ENCODE results near the gene LGR6. TPM values are rescaled to one million over a fixed set of nuclear protein-coding genes. Genes with fewer than 3 reads are reported as not detected.

LGR6 gene
- total and polyA plus RNA-seq, 4 donors: 11.6 to 67.8 (median 33.6) TPM

DNA sequence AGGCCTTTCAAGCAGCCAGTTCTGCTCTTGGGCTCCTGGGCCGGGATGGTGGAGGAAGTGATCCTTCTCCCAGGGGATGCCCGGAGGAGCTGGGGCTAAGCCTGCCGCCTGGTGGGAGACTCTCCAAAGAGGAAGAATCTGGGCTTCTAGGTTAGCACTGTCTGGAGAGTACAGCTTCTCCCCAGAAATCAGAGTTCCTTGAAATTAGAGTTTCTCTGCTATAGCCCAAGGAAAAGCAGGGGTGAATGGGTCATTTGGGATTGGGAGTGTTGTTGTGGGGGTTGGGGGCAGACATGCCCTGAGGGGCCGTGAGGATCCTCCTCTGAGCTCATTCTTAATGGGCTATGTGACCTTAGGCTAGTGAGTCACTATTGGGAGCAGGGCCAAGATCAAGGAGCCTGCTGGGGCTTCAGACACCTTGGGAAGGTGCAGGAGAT is 6.5 kb downstream of the LGR6 start:
- Histone ChIP-seq H3K4me3 (ENCODE audit: low read length in 2 of 2) (no peak overlapping the region), H3K36me3 (ENCODE audit: control insufficient read depth in 1 of 2, insufficient read depth in 2 of 2, low read length in 1 of 2) (no peaks in the 10 kb centered on the region), H3K9me3 (ENCODE audit: control insufficient read depth, low read length) (no peaks in the 10 kb centered on the region), H3K27me3 (ENCODE audit: control insufficient read depth in 1 of 2, insufficient read depth in 2 of 2, low read length in 1 of 2) (no peaks in the 10 kb centered on the region), H3K4me1 (ENCODE audit: control insufficient read depth in 1 of 2, insufficient read depth in 2 of 2, low read length in 2 of 2) (peaks cover 4% of the 10 kb centered on the region in 2 donors), H3K27ac (ENCODE audit: low read depth in 1 of 2, low read length in 2 of 2) (peak overlapping the region; percentile 92 to 97)
- intact Hi-C loops (cut with DNase I): no loop called here
- 4 to 6% methylated on average over 4 of the region's 4 CpGs for WGBS, 2 donors
- DNase-seq: no peak
- peak; percentile 56 for ATAC-seq (ENCODE audit: low FRiP score)

DNA sequence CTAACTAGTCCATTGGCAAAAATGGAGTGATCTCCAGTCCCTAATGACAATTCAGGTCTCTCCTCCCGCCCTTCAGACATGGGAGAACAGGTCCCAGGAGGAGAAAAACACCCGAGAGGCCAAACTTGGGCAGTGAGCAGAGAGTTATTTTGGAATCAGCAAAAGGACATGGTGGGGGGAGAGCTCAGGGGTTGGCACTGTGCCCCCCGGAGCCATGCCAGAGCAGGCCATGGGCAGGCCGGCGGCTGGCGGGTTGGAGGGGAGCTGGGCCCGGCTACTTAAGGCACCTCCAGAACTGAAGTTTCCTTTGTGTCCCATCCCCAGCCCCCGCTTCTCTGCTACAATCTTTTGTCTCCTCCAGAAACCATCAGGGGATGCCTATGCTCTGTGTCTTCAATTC is 7.1 kb downstream of the LGR6 start:
- ATAC-seq (ENCODE audit: low FRiP score): peak; percentile 82
- H3K27me3 ChIP-seq (ENCODE audit: control insufficient read depth in 1 of 2, insufficient read depth in 2 of 2, low read length in 1 of 2): no peaks in the 10 kb centered on the region
- intact Hi-C loops (cut with DNase I): no loop called here

DNA sequence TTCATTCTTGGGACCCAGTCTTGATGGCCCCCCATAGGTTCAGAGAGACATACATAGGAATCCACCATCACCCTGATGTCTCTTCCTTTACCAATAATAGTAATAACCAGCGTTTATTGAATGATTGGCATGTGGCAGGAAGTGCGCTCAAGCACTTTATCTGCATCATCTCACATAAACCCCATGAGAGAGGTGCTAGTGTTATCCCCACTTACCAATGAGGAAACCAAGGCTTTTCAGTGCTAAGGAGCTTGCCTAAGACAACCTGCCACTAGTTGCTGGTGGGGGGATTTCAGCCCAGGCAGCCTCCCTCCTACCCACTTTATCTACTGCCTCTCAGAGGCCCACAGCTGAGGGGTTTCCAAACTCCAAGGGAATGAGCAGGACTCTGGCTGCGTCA is 7.7 kb downstream of the LGR6 start:
- Histone ChIP-seq H3K36me3 (ENCODE audit: control insufficient read depth in 1 of 2, insufficient read depth in 2 of 2, low read length in 1 of 2) (no peaks in the 10 kb centered on the region), H3K27ac (ENCODE audit: low read depth in 1 of 2, low read length in 2 of 2) (peak overlapping the region; percentile 77 to 81), H3K4me1 (ENCODE audit: control insufficient read depth in 1 of 2, insufficient read depth in 2 of 2, low read length in 2 of 2) (peaks cover 4% of the 10 kb centered on the region in 2 donors), H3K9me3 (ENCODE audit: control insufficient read depth, low read length) (no peaks in the 10 kb centered on the region), H3K27me3 (ENCODE audit: control insufficient read depth in 1 of 2, insufficient read depth in 2 of 2, low read length in 1 of 2) (no peaks in the 10 kb centered on the region), H3K4me3 (ENCODE audit: low read length in 2 of 2) (no peak overlapping the region)
- no peak for ATAC-seq (ENCODE audit: low FRiP score)
- WGBS, 2 donors: 38 to 49% methylated on average over 3 of the region's 3 CpGs
- intact Hi-C loops (cut with DNase I): no loop called here
- no peak for DNase-seq

More for the DNA sequence above, 7.1 kb downstream of the LGR6 start:
- Histone ChIP-seq H3K4me1 (ENCODE audit: control insufficient read depth in 1 of 2, insufficient read depth in 2 of 2, low read length in 2 of 2) (peaks cover 4% of the 10 kb centered on the region in 2 donors), H3K27ac (ENCODE audit: low read depth in 1 of 2, low read length in 2 of 2) (peak overlapping the region; percentile 92 to 97), H3K4me3 (ENCODE audit: low read length in 2 of 2) (no peak overlapping the region), H3K9me3 (ENCODE audit: control insufficient read depth, low read length) (no peaks in the 10 kb centered on the region), H3K36me3 (ENCODE audit: control insufficient read depth in 1 of 2, insufficient read depth in 2 of 2, low read length in 1 of 2) (no peaks in the 10 kb centered on the region)
- peak; percentile 72 to 91 for DNase-seq
- 0 to 8% methylated on average over 7 to 8 of the region's 8 CpGs for WGBS, 2 donors

DNA sequence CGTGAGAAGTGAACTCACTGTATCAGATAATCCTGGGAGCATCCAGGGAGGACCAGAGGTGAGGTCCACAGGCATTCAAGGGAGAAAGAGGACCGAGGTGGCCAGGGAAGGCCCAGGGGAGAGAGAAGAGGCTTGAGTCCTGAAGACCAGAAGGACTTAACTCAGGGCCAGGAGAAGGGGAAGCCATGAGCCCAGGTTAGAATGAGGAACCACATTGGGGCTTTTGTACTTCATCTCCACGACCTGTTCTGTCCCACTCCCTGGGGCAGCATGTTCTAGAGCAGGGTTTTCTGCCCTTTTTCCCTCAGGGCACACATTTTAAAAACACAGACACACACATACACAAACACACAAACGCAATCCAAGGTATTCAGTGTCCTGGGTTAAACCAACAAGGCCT is 8.4 kb downstream of the LGR6 start:
- ATAC-seq (ENCODE audit: low FRiP score): no peak
- no peak for DNase-seq
- intact Hi-C loops (cut with DNase I): no loop called here
- Histone ChIP-seq H3K36me3 (ENCODE audit: control insufficient read depth in 1 of 2, insufficient read depth in 2 of 2, low read length in 1 of 2) (no peaks in the 10 kb centered on the region), H3K9me3 (ENCODE audit: control insufficient read depth, low read length) (no peaks in the 10 kb centered on the region), H3K27ac (ENCODE audit: low read depth in 1 of 2, low read length in 2 of 2) (peak overlapping the region in 1 of 2 donors; percentile 77), H3K4me1 (ENCODE audit: control insufficient read depth in 1 of 2, insufficient read depth in 2 of 2, low read length in 2 of 2) (peaks cover 4% of the 10 kb centered on the region in 2 donors), H3K27me3 (ENCODE audit: control insufficient read depth in 1 of 2, insufficient read depth in 2 of 2, low read length in 1 of 2) (no peaks in the 10 kb centered on the region), H3K4me3 (ENCODE audit: low read length in 2 of 2) (no peak overlapping the region)
- 39 to 42% methylated on average over 4 of the region's 4 CpGs for WGBS, 2 donors

DNA sequence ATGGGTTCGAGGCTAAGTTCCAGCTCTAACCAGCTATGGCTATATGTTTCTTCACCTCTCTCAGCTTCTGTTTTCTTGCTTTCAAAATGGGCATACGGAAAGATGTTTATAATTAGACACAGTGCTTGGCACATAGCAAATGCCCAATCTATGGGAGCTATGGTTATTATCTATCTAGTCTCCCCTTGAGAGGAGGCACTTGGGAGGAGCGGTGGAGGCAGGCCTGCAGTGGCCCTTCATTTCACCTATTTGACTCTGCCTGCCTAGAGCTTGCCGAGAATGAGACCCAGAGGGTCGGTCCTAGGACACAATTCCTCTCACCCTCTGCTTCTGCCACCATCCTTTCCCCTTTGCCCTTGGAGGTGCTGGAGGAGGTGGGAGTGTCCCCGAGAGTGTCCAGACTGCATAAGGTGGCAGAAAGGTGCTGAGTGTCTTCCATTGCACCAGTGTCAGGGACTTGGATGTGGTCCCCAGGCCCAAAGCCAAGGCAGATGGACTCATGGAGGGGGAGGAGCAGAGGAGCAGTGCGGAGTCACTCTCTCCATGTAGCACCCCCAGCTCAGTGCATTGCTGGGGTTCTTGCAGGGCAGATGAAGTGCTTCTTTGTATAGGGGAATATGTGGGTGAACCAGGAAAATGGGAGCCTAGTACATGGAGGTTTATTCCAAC is 9.0 kb downstream of the LGR6 start:
- 66 to 75% methylated on average over 7 of the region's 7 CpGs for WGBS, 2 donors
- DNase-seq (no peak), ATAC-seq (ENCODE audit: low FRiP score) (no peak)
- Histone ChIP-seq H3K4me1 (ENCODE audit: control insufficient read depth in 1 of 2, insufficient read depth in 2 of 2, low read length in 2 of 2) (peaks cover 4% of the 10 kb centered on the region in 2 donors), H3K27me3 (ENCODE audit: control insufficient read depth in 1 of 2, insufficient read depth in 2 of 2, low read length in 1 of 2) (no peaks in the 10 kb centered on the region), H3K9me3 (ENCODE audit: control insufficient read depth, low read length) (no peaks in the 10 kb centered on the region), H3K27ac (ENCODE audit: low read depth in 1 of 2, low read length in 2 of 2) (peak overlapping the region in 1 of 2 donors; percentile 0), H3K36me3 (ENCODE audit: control insufficient read depth in 1 of 2, insufficient read depth in 2 of 2, low read length in 1 of 2) (no peaks in the 10 kb centered on the region), H3K4me3 (ENCODE audit: low read length in 2 of 2) (no peak overlapping the region)
- intact Hi-C loops (cut with DNase I): no loop called here

DNA sequence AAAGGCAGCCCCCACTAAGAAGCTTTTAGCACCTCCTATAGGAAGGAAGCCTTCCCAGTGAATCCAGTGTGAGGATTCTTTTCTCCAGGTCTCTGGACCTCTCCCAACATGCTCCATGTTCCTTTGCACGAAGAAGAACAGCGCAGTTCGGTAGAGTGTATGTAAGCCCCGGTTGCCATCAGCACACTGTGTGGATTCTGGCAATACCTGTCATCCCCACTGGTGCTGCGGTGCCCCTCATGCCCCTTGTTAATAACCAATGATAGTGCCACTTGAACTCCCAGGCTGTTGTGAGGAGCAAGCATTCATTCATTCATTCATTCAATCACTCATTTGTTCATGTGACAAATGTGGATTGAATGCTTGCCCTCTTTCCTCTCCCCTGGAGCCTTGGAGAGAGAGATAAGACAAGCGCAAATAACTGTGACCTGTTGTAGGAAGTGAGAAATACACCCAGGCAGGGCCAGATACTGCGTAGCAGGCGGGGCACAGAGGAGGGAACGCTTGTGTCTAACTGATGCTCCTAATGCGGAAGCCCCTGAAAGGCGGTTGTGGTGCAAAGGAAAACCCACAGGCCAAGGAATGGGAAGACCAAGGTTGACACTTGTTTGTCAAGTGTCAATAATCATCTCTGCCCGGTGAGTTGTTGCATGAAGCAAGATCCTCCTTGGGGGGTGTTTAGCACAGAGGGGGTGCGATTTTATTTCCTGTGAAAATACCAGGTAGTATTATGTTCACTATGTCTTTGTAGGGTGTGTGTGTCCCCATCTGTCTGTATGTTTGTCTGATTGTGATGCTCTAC is 9.8 kb downstream of the LGR6 start:
- peak overlapping the region in 1 of 2 donors; percentile 0 for H3K27ac ChIP-seq (ENCODE audit: low read depth in 1 of 2, low read length in 2 of 2)
- no peak for DNase-seq

DNA sequence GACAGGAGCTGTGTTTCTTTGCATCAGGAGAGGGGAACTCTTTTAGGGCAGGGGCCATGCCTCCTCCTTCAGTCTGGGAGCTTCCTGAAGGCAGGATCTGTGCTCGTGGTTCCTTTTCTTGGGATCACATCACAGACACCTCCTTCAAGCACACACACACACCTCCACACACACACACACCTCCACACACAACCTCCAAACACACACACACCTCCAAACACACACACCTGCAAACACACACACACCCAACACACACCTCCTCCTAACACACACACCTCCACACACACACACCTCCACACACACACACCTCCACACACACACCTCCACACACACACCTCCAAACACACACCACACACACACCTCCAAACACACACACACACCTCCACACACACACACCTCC is 10.5 kb downstream of the LGR6 start:
- Histone ChIP-seq H3K27ac (ENCODE audit: low read depth in 1 of 2, low read length in 2 of 2) (no peak overlapping the region), H3K9me3 (ENCODE audit: control insufficient read depth, low read length) (no peaks in the 10 kb centered on the region), H3K27me3 (ENCODE audit: control insufficient read depth in 1 of 2, insufficient read depth in 2 of 2, low read length in 1 of 2) (no peaks in the 10 kb centered on the region), H3K4me3 (ENCODE audit: low read length in 2 of 2) (no peak overlapping the region), H3K36me3 (ENCODE audit: control insufficient read depth in 1 of 2, insufficient read depth in 2 of 2, low read length in 1 of 2) (no peaks in the 10 kb centered on the region), H3K4me1 (ENCODE audit: control insufficient read depth in 1 of 2, insufficient read depth in 2 of 2, low read length in 2 of 2) (peaks cover 4% of the 10 kb centered on the region in 2 donors)
- no peak for ATAC-seq (ENCODE audit: low FRiP score)
- WGBS, 2 donors: 44 to 45% methylated on average over 1 of the region's 1 CpG
- intact Hi-C loops (cut with DNase I): no loop called here
- no peak for DNase-seq

More for the DNA sequence above, 9.8 kb downstream of the LGR6 start:
- ATAC-seq (ENCODE audit: low FRiP score): no peak
- Histone ChIP-seq H3K9me3 (ENCODE audit: control insufficient read depth, low read length) (no peaks in the 10 kb centered on the region), H3K27me3 (ENCODE audit: control insufficient read depth in 1 of 2, insufficient read depth in 2 of 2, low read length in 1 of 2) (no peaks in the 10 kb centered on the region), H3K4me3 (ENCODE audit: low read length in 2 of 2) (no peak overlapping the region), H3K36me3 (ENCODE audit: control insufficient read depth in 1 of 2, insufficient read depth in 2 of 2, low read length in 1 of 2) (no peaks in the 10 kb centered on the region), H3K4me1 (ENCODE audit: control insufficient read depth in 1 of 2, insufficient read depth in 2 of 2, low read length in 2 of 2) (peaks cover 4% of the 10 kb centered on the region in 2 donors)
- intact Hi-C loops (cut with DNase I): no loop called here
- WGBS, 2 donors: 79 to 83% methylated on average over 13 of the region's 13 CpGs

DNA sequence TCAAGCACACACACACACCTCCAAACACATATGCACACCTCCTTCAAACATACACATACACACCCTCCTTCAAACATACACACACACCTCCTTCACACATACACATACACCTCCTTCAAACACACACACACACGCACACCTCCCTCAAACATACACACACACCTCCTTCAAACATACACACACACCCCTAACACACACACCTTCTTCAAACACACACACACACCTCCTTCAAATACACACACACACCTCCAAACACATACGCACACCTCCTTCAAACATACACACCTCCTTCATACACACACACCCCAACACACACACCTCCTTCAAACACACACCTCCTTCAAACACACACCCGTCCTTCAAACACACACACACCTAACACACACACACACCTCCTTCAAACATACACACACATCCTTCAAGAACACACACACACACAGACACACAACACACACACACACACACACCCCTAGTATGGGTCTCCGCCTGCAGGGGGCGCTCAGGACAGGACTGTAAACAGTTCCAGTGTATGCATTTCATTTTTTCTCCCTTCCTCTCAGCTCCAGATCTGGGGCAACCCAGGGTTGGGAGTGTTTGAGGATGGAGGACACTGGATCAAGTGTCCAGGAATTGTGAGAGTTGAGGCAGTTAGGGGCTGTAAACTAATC is 12.1 kb downstream of the LGR6 start:
- H3K36me3 ChIP-seq (ENCODE audit: control insufficient read depth in 1 of 2, insufficient read depth in 2 of 2, low read length in 1 of 2): no peaks in the 10 kb centered on the region
- DNase-seq (no peak), ATAC-seq (ENCODE audit: low FRiP score) (no peak)
- peak overlapping the region in 1 of 2 donors; percentile 10 for H3K27ac ChIP-seq (ENCODE audit: low read depth in 1 of 2, low read length in 2 of 2)
- H3K9me3 ChIP-seq (ENCODE audit: control insufficient read depth, low read length): no peaks in the 10 kb centered on the region
- H3K4me1 ChIP-seq (ENCODE audit: control insufficient read depth in 1 of 2, insufficient read depth in 2 of 2, low read length in 2 of 2): no peaks in the 10 kb centered on the region
- intact Hi-C loops (cut with DNase I): loop anchor here in 1 of 2 donors (5.0 kb wide), 1 partner anchor 37 kb away; no protein-coding TSS in a partner anchor
- no peaks in the 10 kb centered on the region for H3K27me3 ChIP-seq (ENCODE audit: control insufficient read depth in 1 of 2, insufficient read depth in 2 of 2, low read length in 1 of 2)
- 63 to 69% methylated on average over 5 of the region's 5 CpGs for WGBS, 2 donors
- no peak overlapping the region for H3K4me3 ChIP-seq (ENCODE audit: low read length in 2 of 2)
